ENCODE data around the gene LY86. TPM values are rescaled to one million over a fixed set of nuclear protein-coding genes. Genes with fewer than 3 reads are reported as not detected.

The LY86 gene
- total and polyA plus RNA-seq, 10 of the 15 experiments (the other 5 are each of a cell fraction or from before 2014, with no cell fraction given) = 68.2 to 457 (median 128) TPM

GRCh38 chr6:6588064-6588923, at the start of gene LY86 (continued):
- peak; percentile 21; the same call in 1 of the 2 replicates for TF ChIP-seq RAD21 (IDR thresholded peaks at IDR 0.05; ENCODE audit: insufficient read depth, low read depth, low read length)
- TF ChIP-seq SREBF1 (IDR thresholded peaks at IDR 0.05; ENCODE audit: low read length) = no peak
- peak; percentile 70 for TF ChIP-seq RAD51 (IDR thresholded peaks at IDR 0.05)
- no peak for TF ChIP-seq SMC3 (IDR thresholded peaks at IDR 0.05; ENCODE audit: borderline replicate concordance, low read length)
- TF ChIP-seq STAT1 (conservative IDR thresholded peaks at IDR 0.05) = no peak; the same call in 1 of the 2 replicates
- no peak for TF ChIP-seq ASH2L (IDR thresholded peaks at IDR 0.05; ENCODE audit: borderline replicate concordance, low read depth)
- TF ChIP-seq RCOR1 (conservative IDR thresholded peaks at IDR 0.05; ENCODE audit: low read depth, low read length) = no peak
- TF ChIP-seq ZBED1 (IDR thresholded peaks at IDR 0.05; ENCODE audit: borderline replicate concordance) = peak; percentile 93
- no peak for TF ChIP-seq ZNF274 (IDR thresholded peaks at IDR 0.05; ENCODE audit: insufficient read depth, insufficient read length)
- TF ChIP-seq ZNF622 (IDR thresholded peaks at IDR 0.05) = no peak
- TF ChIP-seq BCL3 (IDR thresholded peaks at IDR 0.05; ENCODE audit: borderline replicate concordance, insufficient read depth, low read depth, low read length, poor library complexity, severe bottlenecking) = peak; percentile 99
- TF ChIP-seq ZNF384 (IDR thresholded peaks at IDR 0.05; ENCODE audit: borderline replicate concordance, low read depth, low read length) = no peak
- TF ChIP-seq NR2C1 (IDR thresholded peaks at IDR 0.05) = no peak
- peak; percentile 76; the same call in 1 of the 2 replicates for TF ChIP-seq LARP7 (IDR thresholded peaks at IDR 0.05)
- TF ChIP-seq MLLT1 (IDR thresholded peaks at IDR 0.05) = peak; percentile 81; the same call in 1 of the 2 replicates
- TF ChIP-seq YBX1 (IDR thresholded peaks at IDR 0.05) = peak; percentile 83; the same call in 1 of the 2 replicates
- TF ChIP-seq TCF7 (IDR thresholded peaks at IDR 0.05; ENCODE audit: borderline replicate concordance) = no peak; the same call in none of the 2 replicates
- TF ChIP-seq ZBTB40 (IDR thresholded peaks at IDR 0.05; ENCODE audit: borderline replicate concordance) = no peak
- TF ChIP-seq E2F8 (IDR thresholded peaks at IDR 0.05; ENCODE audit: low read depth, partially characterized antibody) = no peak
- TF ChIP-seq EED (IDR thresholded peaks at IDR 0.05; ENCODE audit: low read depth) = peak; percentile 91
- no peak for TF ChIP-seq HDAC2 (IDR thresholded peaks at IDR 0.05)

Measured in GM12878 (cell line).